ENCODE data around the gene ADAM10. TPM values are rescaled to one million over a fixed set of nuclear protein-coding genes. Genes with fewer than 3 reads are reported as not detected.

The ADAM10 gene
- total RNA-seq, 2 experiments from 2014 or later, result 74.5 to 82.0 TPM

DNA sequence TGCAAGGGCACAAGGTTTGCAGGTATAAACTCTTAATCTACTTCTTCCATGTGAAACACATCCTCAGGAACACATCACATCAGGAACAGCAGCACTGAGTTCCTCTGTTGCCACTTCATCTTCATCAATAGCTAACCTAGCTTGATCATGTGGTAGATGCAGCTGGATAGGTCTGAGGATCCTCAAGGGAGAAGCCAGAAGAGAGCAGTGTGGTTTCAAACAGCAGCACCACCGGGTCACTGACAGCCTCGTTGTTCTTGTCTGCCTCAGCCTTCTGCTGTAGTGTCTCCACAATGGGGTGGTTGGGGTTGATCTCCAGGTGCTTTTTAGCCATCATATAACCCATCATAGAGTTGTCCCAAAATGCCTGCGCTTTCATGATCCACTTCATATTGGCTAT is 58.8 kb downstream of the ADAM10 start:
- Mint-ChIP-seq H3K27me3 (no peaks in the 10 kb centered on the region), H3K9me3 (ENCODE audit: low read depth) (no peaks in the 10 kb centered on the region), H3K36me3 (ENCODE audit: low read depth) (peaks cover 11% of the 10 kb centered on the region), H3K4me3 (no peak overlapping the region), H3K4me1 (peaks cover 38% of the 10 kb centered on the region), H3K27ac (no peak overlapping the region)
- ATAC-seq (no peak), DNase-seq (no peak)
- intact Hi-C loops (cut with DNase I, micrococcal nuclease), result no loop called here
- POLR2A ChIA-PET, result no interaction called here
- CTCF ChIA-PET, result no interaction called here

DNA sequence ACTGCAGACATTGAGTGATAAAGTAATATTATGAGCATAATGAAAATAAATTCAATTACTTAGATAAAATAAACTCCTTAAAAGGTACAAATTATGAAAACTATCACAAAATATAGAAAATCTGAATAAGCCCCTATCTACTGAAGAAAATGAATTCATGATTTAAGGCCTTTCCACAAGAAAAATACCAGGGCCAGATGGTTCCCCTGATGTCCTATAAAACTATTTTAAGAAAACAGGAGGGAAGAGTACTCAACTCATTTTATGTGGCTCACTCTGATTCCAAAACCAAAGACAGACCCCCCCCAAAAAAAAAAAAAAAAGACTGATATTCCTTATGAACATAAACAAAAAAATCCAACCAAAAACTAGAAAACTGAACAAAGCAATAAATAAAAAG is 59.9 kb downstream of the ADAM10 start:
- CTCF ChIA-PET, result no interaction called here
- Mint-ChIP-seq H3K27me3 (no peaks in the 10 kb centered on the region), H3K9me3 (ENCODE audit: low read depth) (no peaks in the 10 kb centered on the region), H3K4me3 (no peak overlapping the region), H3K27ac (no peak overlapping the region), H3K4me1 (peaks cover 33% of the 10 kb centered on the region), H3K36me3 (ENCODE audit: low read depth) (peaks cover 8% of the 10 kb centered on the region)
- DNase-seq (no peak), ATAC-seq (no peak)
- intact Hi-C loops (cut with DNase I, micrococcal nuclease), result no loop called here
- POLR2A ChIA-PET, result no interaction called here

DNA sequence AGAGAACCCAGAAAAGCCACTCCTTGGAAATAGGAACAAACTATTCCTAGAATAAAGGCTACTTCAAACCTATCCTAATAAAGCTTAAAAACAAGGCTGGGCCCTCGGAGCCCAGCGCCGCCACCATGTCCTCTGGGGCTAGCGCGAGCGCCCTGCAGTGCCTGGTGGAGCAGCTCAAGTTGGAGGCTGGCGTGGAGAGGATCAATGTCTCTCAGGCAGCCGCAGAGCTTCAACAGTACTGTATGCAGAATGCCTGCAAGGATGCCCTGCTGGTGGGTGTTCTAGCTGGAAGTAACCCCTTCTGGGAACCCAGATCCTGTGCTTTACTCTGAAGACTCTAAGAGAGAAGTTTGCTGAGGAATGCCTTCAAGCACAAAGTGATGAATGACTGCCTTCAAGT is 63.2 kb downstream of the ADAM10 start:
- Mint-ChIP-seq H3K4me3 (no peak overlapping the region), H3K27me3 (no peaks in the 10 kb centered on the region), H3K27ac (no peak overlapping the region), H3K9me3 (ENCODE audit: low read depth) (no peaks in the 10 kb centered on the region), H3K4me1 (peaks cover 39% of the 10 kb centered on the region), H3K36me3 (ENCODE audit: low read depth) (peaks cover 3% of the 10 kb centered on the region)
- ChIA-PET POLR2A (no interaction called here), CTCF (interaction anchor here (1.1 kb wide), 1 partner anchor 56 kb away, joined by 4 read pairs; no protein-coding TSS in a partner anchor)
- intact Hi-C loops (cut with DNase I, micrococcal nuclease), result no loop called here
- DNase-seq (no peak), ATAC-seq (no peak)

DNA sequence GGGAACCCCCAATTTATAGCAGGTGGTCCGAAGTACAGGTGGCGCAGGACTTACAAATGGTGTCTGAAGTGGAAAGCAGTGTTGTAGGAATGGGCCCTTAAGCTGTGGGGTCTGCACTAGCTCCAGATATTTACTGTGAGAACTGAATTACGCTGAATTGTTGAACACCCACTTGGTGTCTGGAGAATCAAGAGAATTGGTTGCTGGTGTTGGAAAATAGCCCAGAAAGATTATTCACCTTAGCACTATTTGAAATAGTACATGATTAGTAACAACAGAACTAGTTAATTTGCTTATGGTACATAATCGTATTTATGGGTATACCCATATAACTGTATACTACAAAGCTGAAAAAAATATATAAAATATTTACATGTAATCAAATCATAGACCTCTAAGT is 64.8 kb downstream of the ADAM10 start:
- no peak for DNase-seq
- Mint-ChIP-seq H3K36me3 (ENCODE audit: low read depth) (peaks cover 3% of the 10 kb centered on the region), H3K27ac (no peak overlapping the region), H3K4me3 (no peak overlapping the region), H3K27me3 (no peaks in the 10 kb centered on the region), H3K9me3 (ENCODE audit: low read depth) (no peaks in the 10 kb centered on the region), H3K4me1 (peaks cover 23% of the 10 kb centered on the region)
- ATAC-seq, result no peak
- CTCF ChIA-PET, result no interaction called here
- intact Hi-C loops (cut with DNase I, micrococcal nuclease), result no loop called here
- POLR2A ChIA-PET, result no interaction called here

DNA sequence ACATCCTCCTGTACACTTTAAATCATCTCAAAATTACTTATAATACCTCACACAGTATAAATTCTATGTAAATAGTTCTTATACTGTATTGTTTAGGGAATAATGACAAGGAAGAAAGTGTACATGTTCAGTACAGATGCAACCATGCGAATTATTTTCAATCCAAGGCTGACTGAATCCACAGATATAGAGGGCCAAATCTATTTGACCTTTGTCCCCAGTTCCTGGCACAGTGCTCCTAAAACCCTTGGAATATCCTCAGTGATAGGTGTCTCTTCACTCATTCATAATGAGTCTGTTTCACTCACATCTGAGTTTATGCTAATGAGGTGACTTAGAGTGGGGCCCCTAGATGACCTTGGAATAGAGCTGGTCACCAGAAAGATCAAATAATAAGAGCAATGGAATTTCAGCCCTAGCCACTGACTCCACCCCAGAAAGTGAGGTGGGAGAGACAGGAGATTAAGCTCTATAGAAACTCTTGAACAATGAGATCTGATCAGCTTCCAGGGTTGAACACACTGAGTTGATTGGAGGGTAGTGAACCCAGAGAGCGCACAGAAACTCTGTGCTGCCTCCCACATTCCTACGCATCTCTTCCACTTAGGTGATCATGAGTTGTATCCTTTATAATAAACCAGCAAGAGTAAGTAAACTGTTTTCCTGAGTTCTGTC is 65.3 kb downstream of the ADAM10 start:
- POLR2A ChIA-PET, result no interaction called here
- Mint-ChIP-seq H3K4me3 (no peak overlapping the region), H3K4me1 (peaks cover 21% of the 10 kb centered on the region), H3K27ac (no peak overlapping the region), H3K27me3 (no peaks in the 10 kb centered on the region), H3K9me3 (ENCODE audit: low read depth) (no peaks in the 10 kb centered on the region), H3K36me3 (ENCODE audit: low read depth) (peaks cover 3% of the 10 kb centered on the region)
- ATAC-seq (no peak), DNase-seq (no peak)
- CTCF ChIA-PET, result no interaction called here
- intact Hi-C loops (cut with DNase I, micrococcal nuclease), result no loop called here

DNA sequence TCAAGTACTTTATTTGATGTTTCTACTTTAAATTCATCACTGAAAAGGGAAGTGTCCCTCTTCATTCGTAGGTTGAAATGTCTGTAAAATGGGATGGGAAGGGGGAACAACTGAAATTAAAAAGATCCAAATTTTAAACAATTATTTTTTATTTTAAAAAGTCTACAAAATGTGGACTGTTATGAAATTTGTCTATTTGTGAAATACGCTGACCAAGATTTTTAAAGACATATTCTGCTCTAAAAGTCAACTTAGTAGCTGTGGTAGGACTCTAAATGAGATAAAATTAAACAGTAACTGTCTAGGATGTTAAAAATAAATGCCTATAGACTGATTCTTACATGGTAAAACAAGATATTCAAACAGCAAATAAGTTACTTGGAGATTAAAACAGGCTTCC is 67.3 kb downstream of the ADAM10 start:
- no peak for DNase-seq
- Mint-ChIP-seq H3K4me3 (no peak overlapping the region), H3K27me3 (no peaks in the 10 kb centered on the region), H3K27ac (no peak overlapping the region), H3K4me1 (peaks cover 20% of the 10 kb centered on the region), H3K9me3 (ENCODE audit: low read depth) (no peaks in the 10 kb centered on the region), H3K36me3 (ENCODE audit: low read depth) (peaks cover 3% of the 10 kb centered on the region)
- ChIA-PET POLR2A (no interaction called here), CTCF (no interaction called here)
- intact Hi-C loops (cut with DNase I, micrococcal nuclease), result no loop called here
- ATAC-seq, result no peak

DNA sequence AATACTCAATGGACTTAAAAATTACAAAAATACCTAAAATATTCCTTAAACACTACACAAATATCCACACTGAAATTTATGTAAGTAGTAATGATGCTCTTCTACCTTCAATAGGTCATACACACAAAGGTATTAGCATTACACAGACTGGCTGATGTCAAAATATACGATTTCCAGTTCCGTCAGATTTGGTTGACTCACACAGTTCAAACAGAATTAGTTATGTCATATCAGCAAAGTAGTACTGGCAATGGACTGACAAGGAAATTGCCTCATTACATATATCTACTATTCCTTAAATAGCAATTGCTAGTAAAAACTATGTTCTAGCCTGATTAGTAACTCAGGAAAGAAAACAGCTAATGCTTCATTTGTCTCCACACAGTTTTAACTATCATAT is 70.8 kb downstream of the ADAM10 start:
- no peaks in the 10 kb centered on the region for H3K27me3 Mint-ChIP-seq
- H3K27ac Mint-ChIP-seq, result no peak overlapping the region
- POLR2A ChIA-PET, result no interaction called here
- DNase-seq (no peak), ATAC-seq (no peak)
- intact Hi-C loops (cut with DNase I, micrococcal nuclease), result no loop called here
- H3K9me3 Mint-ChIP-seq (ENCODE audit: low read depth), result no peaks in the 10 kb centered on the region
- H3K4me3 Mint-ChIP-seq, result no peak overlapping the region
- H3K36me3 Mint-ChIP-seq (ENCODE audit: low read depth), result peaks cover 5% of the 10 kb centered on the region
- H3K4me1 Mint-ChIP-seq, result peaks cover 10% of the 10 kb centered on the region
- CTCF ChIA-PET, result interaction anchor here (0.7 to 1.1 kb wide), 2 partner anchors 9 kb away, joined by 3 read pairs; no protein-coding TSS in a partner anchor

DNA sequence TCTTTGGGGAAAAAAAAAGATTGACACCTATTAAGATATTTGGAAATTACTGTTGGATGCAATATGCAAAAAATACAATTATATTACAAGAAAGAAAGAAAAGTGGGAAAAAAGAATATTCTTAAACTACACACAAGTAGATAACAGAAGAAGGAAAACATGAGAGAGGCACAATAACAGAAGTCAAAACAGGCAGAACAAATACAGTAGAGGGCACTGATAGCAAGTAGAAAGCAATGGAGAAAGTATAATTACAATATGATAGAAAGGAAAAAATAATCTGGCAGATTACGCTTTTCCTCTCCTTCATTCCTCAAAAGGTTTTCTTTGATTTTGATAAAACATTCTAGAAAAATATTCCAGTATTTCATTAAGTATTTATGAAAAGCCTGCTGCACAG is 72.1 kb downstream of the ADAM10 start:
- no peaks in the 10 kb centered on the region for H3K27me3 Mint-ChIP-seq
- ChIA-PET CTCF (interaction anchor here (0.7 kb wide), 2 partner anchors 67 to 459 kb away, joined by 3 to 4 read pairs; no protein-coding TSS in a partner anchor), POLR2A (no interaction called here)
- H3K9me3 Mint-ChIP-seq (ENCODE audit: low read depth), result no peaks in the 10 kb centered on the region
- no peak overlapping the region for H3K27ac Mint-ChIP-seq
- intact Hi-C loops (cut with DNase I, micrococcal nuclease), result no loop called here
- H3K36me3 Mint-ChIP-seq (ENCODE audit: low read depth), result peaks cover 10% of the 10 kb centered on the region
- no peak overlapping the region for H3K4me3 Mint-ChIP-seq
- H3K4me1 Mint-ChIP-seq, result peaks cover 8% of the 10 kb centered on the region
- ATAC-seq (no peak), DNase-seq (no peak)

DNA sequence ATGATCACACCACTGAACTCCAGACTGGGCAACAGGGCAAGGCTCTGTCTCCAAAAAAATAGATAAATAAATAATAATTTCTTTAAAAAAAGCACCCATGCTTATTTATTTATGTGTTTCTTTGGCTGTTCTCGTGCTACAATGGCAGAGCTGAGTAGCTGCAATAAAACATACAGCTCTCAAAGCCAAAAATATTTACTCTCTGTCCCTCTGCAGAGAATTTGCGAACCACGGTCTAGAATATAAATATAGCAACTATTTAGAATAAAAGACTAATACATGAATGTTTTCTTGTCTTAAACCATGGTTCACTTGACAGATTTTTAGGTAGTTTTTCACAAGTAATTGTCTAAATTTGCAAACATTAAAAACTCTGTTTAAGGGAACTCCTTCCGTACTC is 72.7 kb downstream of the ADAM10 start:
- H3K27me3 Mint-ChIP-seq, result no peaks in the 10 kb centered on the region
- ChIA-PET POLR2A (no interaction called here), CTCF (interaction anchor here (0.7 to 0.8 kb wide), 2 partner anchors 141 to 458 kb away, joined by 3 to 4 read pairs; no protein-coding TSS in a partner anchor)
- ATAC-seq (no peak), DNase-seq (no peak)
- H3K36me3 Mint-ChIP-seq (ENCODE audit: low read depth), result peaks cover 14% of the 10 kb centered on the region
- intact Hi-C loops (cut with DNase I, micrococcal nuclease), result no loop called here
- H3K4me1 Mint-ChIP-seq, result peaks cover 8% of the 10 kb centered on the region
- H3K9me3 Mint-ChIP-seq (ENCODE audit: low read depth), result no peaks in the 10 kb centered on the region
- H3K4me3 Mint-ChIP-seq, result no peak overlapping the region
- H3K27ac Mint-ChIP-seq, result no peak overlapping the region

DNA sequence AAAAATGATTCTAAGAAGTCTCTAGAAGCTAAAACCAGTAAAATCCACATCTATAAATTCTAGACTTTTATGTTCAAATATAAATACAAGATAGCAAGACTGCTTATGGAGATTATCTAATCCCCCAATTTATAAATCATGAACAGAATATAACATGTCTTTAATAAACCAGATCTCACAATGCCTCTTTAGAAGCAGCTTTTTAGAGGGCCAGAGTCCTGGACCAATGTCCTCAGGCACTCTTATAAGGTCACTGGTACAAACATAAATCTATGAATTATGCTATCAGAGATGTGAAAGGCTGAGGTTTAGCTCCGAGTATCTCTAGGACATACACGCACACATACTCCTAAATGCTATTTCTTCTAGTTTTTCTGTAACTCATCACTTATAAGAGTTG is 78.3 kb downstream of the ADAM10 start:
- Mint-ChIP-seq H3K4me3 (no peak overlapping the region), H3K9me3 (ENCODE audit: low read depth) (no peaks in the 10 kb centered on the region), H3K36me3 (ENCODE audit: low read depth) (peaks cover 11% of the 10 kb centered on the region), H3K27ac (no peak overlapping the region), H3K27me3 (no peaks in the 10 kb centered on the region), H3K4me1 (peaks cover 5% of the 10 kb centered on the region)
- ChIA-PET CTCF (interaction anchor here (1.5 kb wide), 1 partner anchor 38 kb away, joined by 3 read pairs; no protein-coding TSS in a partner anchor), POLR2A (no interaction called here)
- no peak for ATAC-seq
- intact Hi-C loops (cut with DNase I, micrococcal nuclease), result no loop called here
- DNase-seq, result no peak

DNA sequence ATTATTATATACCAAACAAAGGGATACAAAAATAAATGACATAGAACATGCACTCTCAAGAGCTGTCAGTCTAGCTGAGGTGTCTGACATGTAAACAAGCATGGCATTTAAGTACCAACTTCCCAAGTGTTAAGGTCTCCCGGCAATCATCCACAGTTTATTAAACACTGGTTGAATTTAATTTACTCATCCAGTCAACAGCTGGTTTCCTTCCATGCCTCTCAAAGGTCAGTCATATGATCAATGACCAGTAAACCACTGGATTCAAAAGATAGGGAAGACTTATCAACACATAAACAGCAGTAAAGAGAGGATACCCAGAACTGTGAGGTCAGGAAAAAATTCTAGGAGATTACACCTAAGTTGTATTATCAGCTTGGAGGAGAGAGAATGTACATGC is 80.4 kb downstream of the ADAM10 start:
- CTCF ChIA-PET, result interaction anchor here (0.5 to 1.0 kb wide), 3 partner anchors 9 to 127 kb away, joined by 3 read pairs; no protein-coding TSS in a partner anchor
- intact Hi-C loops (cut with DNase I, micrococcal nuclease), result no loop called here
- H3K4me3 Mint-ChIP-seq, result no peak overlapping the region

DNA sequence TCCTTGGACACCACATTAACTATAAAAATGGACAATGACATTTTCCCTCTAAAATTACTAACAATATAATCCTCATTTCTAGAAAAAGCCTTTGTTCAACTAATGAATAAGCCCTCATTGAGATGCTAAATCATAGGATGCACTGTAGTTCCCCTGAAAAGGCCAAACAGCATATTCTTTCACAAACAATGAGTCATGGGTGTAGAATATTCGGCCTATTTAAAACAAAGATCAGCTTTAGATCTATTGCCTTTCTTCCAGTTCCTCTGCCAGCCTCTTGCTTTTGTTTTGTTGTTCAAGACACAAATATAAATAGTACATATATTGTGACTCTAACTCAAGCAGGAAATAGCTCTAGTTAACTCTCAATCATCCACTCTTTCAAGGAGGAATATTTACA is 82.5 kb downstream of the ADAM10 start:
- intact Hi-C loops (cut with DNase I, micrococcal nuclease), result no loop called here
- ChIA-PET CTCF (interaction anchor here (1.0 kb wide), 1 partner anchor 16 kb away, joined by 3 read pairs; no protein-coding TSS in a partner anchor), POLR2A (interaction anchor here (0.6 kb wide), 1 partner anchor 32 kb away, joined by 14 read pairs; no protein-coding TSS in a partner anchor)
- Mint-ChIP-seq H3K4me3 (no peak overlapping the region), H3K4me1 (peaks cover 12% of the 10 kb centered on the region), H3K9me3 (ENCODE audit: low read depth) (no peaks in the 10 kb centered on the region), H3K27ac (no peak overlapping the region), H3K27me3 (no peaks in the 10 kb centered on the region), H3K36me3 (ENCODE audit: low read depth) (peaks cover 28% of the 10 kb centered on the region)
- DNase-seq (no peak), ATAC-seq (no peak)

More for the DNA sequence above, 80.4 kb downstream of the ADAM10 start:
- Mint-ChIP-seq H3K4me1 (peaks cover 10% of the 10 kb centered on the region), H3K9me3 (ENCODE audit: low read depth) (no peaks in the 10 kb centered on the region), H3K36me3 (ENCODE audit: low read depth) (peaks cover 22% of the 10 kb centered on the region), H3K27me3 (no peaks in the 10 kb centered on the region), H3K27ac (no peak overlapping the region)
- DNase-seq (no peak), ATAC-seq (no peak)
- POLR2A ChIA-PET, result no interaction called here

All from activated CD4-positive, alpha-beta T cell treated with anti-CD3 and anti-CD28 coated beads for 36 hours (primary cell).